MM.1S (cell line): ENCODE results near the gene RNF212B.

ENCODE experiments used
- CTCF ChIP-seq: fragments of 300-600 bp; sonication (generic); IDR thresholded peaks from 2 replicates; pipeline ENCODE4 v1.5.1; 2016; ENCODE audit warnings: antibody characterized with exemption, low read length, mixed read lengths
- EZH2 ChIP-seq: fragments of 300-600 bp; sonication (generic); optimal IDR thresholded peaks from 2 replicates; pipeline ENCODE3; 2017; ENCODE audit warnings: low read depth, mild to moderate bottlenecking, antibody characterized with exemption, low read length, mixed read lengths
- EZH2phosphoT487 ChIP-seq: fragments of 300-600 bp; sonication (generic); IDR thresholded peaks from 2 replicates; pipeline ENCODE4 v1.6.1; 2018; ENCODE audit warnings: antibody characterized with exemption, low read length

- no peak for TF ChIP-seq CTCF
- no peak for TF ChIP-seq EZH2
- TF ChIP-seq EZH2phosphoT487, result no peak
Measured at GRCh38 chr14:23249824-23250223, 12.1 kb downstream of the RNF212B start.
